ENCODE data around the gene SH2D7. TPM values are rescaled to one million over a fixed set of nuclear protein-coding genes. Genes with fewer than 3 reads are reported as not detected.

The SH2D7 gene
- total RNA-seq, 1 donor from 2014 or later: not detected

DNA sequence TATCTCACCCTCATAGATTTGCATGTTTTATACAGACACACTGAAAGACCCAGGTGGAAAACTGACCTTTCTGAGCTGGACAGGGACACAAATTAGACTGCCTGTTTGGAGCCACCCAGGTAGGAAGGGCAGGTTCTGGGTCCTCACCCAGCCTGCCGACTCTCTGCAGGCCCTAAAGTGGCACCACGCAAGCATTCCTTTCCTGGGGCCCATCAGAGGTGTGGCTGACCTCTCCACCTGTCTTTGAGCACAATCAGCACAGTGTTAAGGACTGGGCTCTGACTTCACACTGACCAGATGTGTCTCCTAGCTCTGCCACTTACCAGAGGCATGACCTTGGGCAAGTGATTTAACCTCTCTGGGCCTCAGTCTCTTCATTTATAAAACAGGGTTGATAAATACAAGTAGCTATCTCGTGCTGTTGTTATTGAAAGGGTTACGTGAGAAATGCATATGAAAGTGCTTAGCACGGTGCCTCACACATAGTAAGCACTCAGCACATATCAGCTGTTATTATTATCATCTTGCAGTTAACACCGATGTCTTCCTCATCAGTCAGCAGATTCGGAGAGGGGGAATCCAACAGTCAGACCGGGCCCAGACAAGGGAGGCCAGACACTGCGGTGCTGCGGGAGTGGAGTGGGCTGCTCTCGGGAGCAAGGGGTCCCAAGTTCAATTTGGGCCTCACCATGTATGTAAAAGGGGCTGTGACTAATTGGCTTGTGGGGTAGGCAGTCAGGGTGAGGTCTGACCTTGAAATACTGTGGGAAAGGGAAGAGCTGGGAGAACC lies 12.9 kb upstream of the SH2D7 start:
- DNase-seq (ENCODE audit: extremely low spot score, unreplicated experiment): no peak
- Mint-ChIP-seq H3K36me3 (no peaks in the 10 kb centered on the region), H3K4me1 (ENCODE audit: unreplicated experiment) (peaks cover 9% of the 10 kb centered on the region), H3K9me3 (no peaks in the 10 kb centered on the region), H3K4me3 (peak overlapping the region; percentile 43), H3K27ac (no peak overlapping the region), H3K27me3 (no peaks in the 10 kb centered on the region)
- TF ChIP-seq, protein P1, sequence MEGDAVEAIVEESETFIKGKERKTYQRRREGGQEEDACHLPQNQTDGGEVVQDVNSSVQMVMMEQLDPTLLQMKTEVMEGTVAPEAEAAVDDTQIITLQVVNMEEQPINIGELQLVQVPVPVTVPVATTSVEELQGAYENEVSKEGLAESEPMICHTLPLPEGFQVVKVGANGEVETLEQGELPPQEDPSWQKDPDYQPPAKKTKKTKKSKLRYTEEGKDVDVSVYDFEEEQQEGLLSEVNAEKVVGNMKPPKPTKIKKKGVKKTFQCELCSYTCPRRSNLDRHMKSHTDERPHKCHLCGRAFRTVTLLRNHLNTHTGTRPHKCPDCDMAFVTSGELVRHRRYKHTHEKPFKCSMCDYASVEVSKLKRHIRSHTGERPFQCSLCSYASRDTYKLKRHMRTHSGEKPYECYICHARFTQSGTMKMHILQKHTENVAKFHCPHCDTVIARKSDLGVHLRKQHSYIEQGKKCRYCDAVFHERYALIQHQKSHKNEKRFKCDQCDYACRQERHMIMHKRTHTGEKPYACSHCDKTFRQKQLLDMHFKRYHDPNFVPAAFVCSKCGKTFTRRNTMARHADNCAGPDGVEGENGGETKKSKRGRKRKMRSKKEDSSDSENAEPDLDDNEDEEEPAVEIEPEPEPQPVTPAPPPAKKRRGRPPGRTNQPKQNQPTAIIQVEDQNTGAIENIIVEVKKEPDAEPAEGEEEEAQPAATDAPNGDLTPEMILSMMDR (conservative IDR thresholded peaks at IDR 0.05): no peak

DNA sequence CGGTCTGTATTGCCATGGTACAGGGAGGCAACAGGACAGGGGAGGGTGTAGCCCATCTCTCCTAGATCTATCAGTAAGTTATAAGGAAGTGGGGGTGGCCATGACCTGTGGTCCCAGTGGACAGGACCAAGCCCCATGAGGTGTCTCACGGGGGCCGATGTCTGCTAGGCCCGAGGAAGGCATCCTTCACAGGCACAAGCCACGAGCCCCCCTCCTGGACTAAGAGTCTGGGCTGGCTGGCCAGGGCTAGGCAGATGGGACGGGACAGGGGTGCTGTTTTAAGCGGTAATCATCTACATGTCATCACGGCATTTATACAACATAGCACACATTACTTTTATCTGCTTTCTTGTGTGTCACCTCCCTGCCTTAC lies 12.3 kb upstream of the SH2D7 start:
- TF ChIP-seq, protein P1 (conservative IDR thresholded peaks at IDR 0.05): no peak
- no peaks in the 10 kb centered on the region for H3K27me3 Mint-ChIP-seq
- no peak overlapping the region for H3K27ac Mint-ChIP-seq
- peak overlapping the region; percentile 43 for H3K4me3 Mint-ChIP-seq
- no peaks in the 10 kb centered on the region for H3K9me3 Mint-ChIP-seq
- peaks cover 9% of the 10 kb centered on the region for H3K4me1 Mint-ChIP-seq (ENCODE audit: unreplicated experiment)
- no peak for DNase-seq (ENCODE audit: extremely low spot score, unreplicated experiment)
- no peaks in the 10 kb centered on the region for H3K36me3 Mint-ChIP-seq

DNA sequence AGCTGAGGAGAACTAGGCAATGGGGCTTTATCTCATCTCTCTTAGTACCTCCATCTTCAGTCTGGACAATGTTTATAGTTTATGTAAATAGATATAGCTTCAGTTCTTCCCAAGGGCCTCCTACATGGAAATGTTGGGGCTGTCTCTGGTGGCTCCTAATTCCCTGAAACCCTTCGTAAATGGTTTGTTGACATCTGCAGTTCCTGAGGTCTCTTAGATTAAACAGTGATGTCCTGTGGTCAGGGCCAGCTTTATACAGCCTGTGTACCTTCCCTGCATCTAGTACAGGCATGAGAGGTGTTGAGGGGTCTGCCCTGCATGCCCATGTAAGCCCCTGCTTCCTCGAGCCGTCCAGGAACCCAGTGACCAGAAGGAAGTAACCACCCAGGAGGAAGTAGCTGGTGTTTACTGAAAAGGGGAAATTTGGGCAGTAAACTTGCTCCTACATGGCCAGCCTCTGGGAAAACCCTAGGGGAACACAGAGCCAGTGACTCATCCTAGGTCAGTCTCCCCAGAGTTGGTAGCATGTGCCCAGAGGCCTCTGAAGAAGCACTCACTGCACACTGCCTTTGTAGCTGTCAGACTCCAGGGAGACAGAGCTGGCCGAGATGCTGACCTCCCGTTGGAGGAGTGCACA lies 10.1 kb upstream of the SH2D7 start:
- TF ChIP-seq, protein P1 (conservative IDR thresholded peaks at IDR 0.05): no peak
- no peaks in the 10 kb centered on the region for H3K36me3 Mint-ChIP-seq
- H3K4me3 Mint-ChIP-seq: no peak overlapping the region
- no peaks in the 10 kb centered on the region for H3K4me1 Mint-ChIP-seq (ENCODE audit: unreplicated experiment)
- no peak for DNase-seq (ENCODE audit: extremely low spot score, unreplicated experiment)
- no peak overlapping the region for H3K27ac Mint-ChIP-seq
- H3K27me3 Mint-ChIP-seq: no peaks in the 10 kb centered on the region
- no peaks in the 10 kb centered on the region for H3K9me3 Mint-ChIP-seq

DNA sequence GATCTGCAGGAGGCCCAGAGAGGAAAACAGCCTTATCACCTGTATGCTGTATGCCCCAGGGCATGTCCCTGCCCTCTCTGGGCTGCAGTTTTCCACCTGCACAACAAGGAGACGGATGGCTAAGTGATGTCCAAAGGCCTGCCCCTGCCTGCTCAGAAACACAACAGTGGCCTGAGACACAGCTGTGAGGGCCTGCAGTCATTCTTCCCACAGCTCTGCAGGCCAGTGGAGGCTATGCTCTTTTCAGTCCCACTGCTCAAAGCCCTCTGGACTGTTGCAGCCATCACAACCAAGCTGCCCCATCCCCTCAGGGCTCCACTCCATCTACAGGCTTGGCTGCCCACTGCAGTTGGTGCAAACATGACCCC lies 9.6 kb upstream of the SH2D7 start:
- Mint-ChIP-seq H3K36me3 (no peaks in the 10 kb centered on the region), H3K4me3 (no peak overlapping the region), H3K9me3 (no peaks in the 10 kb centered on the region), H3K27me3 (no peaks in the 10 kb centered on the region), H3K27ac (no peak overlapping the region), H3K4me1 (ENCODE audit: unreplicated experiment) (no peaks in the 10 kb centered on the region)
- TF ChIP-seq, protein P1 (conservative IDR thresholded peaks at IDR 0.05): no peak
- DNase-seq (ENCODE audit: extremely low spot score, unreplicated experiment): no peak

DNA sequence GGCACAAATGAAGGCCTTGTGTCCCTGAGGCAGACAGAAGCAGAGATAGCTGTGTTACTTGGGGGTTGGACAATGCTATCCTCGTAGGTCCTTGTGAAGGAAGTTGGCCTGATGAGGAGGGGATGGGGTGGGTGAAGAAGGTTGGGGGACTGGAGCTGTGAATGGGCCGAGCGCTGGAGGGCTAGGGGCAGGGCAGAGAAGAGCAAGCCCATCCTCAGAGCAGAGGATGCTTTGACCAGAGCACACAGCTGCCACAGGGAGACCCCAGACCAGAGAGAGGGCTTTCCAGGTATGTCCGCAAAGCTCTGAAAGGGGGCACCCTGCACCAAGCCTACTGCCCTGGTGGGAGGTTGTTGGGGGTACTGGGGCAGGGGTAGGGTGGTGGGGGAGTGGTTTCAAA lies 9.2 kb upstream of the SH2D7 start:
- Mint-ChIP-seq H3K9me3 (no peaks in the 10 kb centered on the region), H3K4me1 (ENCODE audit: unreplicated experiment) (no peaks in the 10 kb centered on the region), H3K27ac (no peak overlapping the region), H3K36me3 (no peaks in the 10 kb centered on the region), H3K4me3 (no peak overlapping the region), H3K27me3 (no peaks in the 10 kb centered on the region)
- DNase-seq (ENCODE audit: extremely low spot score, unreplicated experiment): no peak
- TF ChIP-seq, protein P1 (conservative IDR thresholded peaks at IDR 0.05): no peak
